Measurements from ENCODE around the gene FGD5.

GRCh38 chr3:14957153-14957552 is 138.4 kb downstream of the FGD5 start:
- TF ChIP-seq CTCF (conservative IDR thresholded peaks at IDR 0.05 in 1 of 2, IDR thresholded peaks at IDR 0.05 in 1 of 2; ENCODE audit: low read depth in 1 of 2, low read length in 2 of 2) (no peak), EZH2 (IDR thresholded peaks at IDR 0.05; ENCODE audit: low read length, missing control alignments) (no peak)
